GM19025 (cell line): Measurements from ENCODE around the gene GPSM1.

Experiments
- ATAC-seq: cut with Tn5 transposase; IDR thresholded peaks from one replicate; pipeline ENCODE4 v1.9.1; 2021; ENCODE audit warnings: mild to moderate bottlenecking, low read depth, moderate library complexity; ENCODE audit not compliant: unreplicated experiment

GPSM1 gene

GRCh38 chr9:136327304-136327974 lies at the start of gene GPSM1:
Gene GPSM1, plus strand, starts transcription at chr9:136327539. Its CDS starts 157 bp downstream, at chr9:136327696.
- no peak for ATAC-seq

DNA sequence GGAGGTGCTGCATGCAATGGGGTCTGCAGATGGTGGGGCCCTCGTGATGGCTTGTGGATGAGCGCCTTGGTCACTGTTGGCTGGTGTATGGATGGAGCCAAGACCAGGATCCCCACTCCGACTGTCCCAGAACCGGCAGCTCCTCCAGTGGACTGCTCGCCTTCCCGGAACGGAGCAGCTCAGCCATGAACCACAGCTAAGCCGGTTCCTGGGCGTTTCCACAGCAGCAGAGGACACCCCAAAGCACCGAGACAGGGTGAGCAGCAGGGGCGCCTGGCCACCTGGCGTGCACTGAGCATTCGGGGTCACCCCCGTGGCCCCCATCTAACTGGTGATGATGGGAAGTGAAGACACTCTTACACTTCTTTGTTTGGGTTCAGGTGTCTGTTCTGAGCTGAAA lies 49.6 kb upstream of the GPSM1 start:
- ATAC-seq: no peak

- no peak for ATAC-seq
Observed at GRCh38 chr9:136278221-136278620, 49.1 kb upstream of the GPSM1 start.

- no peak for ATAC-seq
Observed at GRCh38 chr9:136278894-136279293, 48.4 kb upstream of the GPSM1 start.

- ATAC-seq: no peak
Observed at GRCh38 chr9:136279471-136279870, 47.9 kb upstream of the GPSM1 start.

DNA sequence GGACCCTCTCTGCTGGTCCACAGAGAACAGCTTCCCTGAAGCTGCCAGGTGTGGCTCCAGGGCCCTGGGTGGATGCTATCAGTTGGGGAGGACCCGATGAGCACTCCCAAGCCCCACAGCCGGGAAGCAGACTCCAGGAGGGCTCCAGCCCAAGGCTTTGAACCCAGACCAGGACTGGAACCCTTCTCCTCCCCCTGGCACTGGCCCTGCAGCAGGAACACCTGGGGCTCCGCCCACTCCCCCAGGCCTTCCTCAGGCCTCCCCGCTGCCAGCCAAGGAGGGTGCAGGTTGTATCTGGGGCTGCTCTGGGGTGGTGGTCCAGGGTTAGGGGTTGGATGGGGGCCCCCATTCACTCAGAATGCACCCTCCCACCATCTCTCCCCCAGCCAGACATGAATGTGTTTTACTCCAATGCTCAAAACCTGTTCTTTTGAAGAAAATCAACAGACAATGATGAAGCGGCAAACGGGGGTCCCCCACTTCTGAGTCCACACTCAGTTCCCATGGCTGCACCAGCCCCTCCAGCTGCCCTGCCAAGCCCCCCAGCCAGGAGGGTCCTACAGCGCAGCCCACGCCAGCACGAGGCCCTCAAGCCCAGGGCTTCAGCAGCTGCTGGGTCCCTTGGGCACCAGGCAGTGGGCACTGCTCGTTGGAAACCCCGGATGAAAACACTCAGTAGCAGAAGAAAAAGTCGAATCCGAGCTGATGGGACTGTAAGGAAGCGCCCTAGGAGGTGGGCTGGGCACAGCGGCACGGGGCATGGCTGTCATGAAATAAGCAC lies 46.6 kb upstream of the GPSM1 start:
- ATAC-seq: no peak

DNA sequence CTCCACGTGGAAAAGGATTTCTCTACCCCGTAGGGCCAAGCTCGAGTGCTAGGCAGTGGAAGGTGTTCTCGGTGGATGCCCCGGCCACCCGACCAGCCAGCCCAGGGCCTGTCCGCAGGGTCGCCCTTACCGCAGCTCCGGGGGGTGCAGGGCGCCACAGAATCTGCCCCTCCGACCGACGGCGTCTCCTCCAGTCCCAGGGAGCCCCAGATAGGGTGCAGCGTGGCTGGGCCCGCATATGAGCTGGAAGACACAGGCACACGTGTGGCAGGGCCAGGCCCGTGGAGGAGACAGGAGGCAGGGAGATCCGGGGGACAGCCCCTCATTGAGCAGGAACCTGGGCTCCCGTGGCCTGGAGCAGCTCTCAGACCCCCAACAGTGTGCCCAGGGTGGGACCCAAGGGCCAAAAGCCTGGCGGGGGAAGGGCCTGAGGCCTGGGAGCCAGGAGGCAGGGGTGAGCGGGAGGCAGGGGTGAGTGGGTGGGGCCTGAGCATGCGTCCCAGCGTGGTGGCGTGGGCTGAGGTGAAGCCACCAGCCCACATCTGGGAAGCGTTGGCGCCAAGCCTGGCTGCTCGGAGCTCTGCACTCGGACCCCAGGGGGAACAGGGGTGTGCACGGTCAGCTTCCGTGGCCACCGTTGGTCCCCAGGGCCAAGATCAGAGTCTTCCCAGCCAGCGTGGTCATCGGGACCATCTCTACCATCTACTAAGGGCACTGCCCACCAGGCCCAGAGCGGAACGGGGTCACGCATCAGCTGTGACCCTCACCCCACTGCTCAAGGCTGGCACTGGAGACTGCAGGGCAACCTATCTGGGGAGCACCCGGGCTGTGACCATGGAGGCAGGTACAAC lies 45.7 kb upstream of the GPSM1 start:
- no peak for ATAC-seq

DNA sequence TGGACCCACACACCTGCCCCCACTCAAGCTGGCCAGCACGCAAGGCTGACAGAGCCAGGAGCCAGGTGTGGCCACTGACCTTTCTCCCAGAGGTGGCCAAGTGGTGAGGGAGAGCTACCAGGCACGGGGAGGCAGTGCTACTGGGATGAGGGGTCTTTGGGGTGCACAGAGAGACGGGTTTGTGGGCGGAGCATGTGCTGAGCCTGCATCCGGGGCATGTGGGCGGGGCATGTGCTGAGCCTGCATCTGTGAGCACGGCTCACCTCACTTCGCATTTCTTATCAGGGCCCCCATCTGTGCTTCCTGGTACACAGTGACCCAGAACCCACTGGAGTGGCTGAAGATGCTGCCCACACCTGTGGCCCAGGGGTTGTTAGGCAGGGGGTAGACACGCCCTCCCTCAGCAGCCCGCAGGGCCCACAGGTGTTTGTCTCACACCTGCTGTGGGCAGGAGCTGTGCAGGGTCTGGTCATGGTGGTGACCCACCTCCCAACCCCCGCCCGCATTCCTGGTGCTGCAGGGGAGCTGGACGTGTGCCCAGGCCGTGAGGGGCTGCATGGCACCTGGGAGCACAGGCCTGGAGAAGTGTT lies 45.0 kb upstream of the GPSM1 start:
- no peak for ATAC-seq

GRCh38 chr9:136283291-136284235 lies 43.8 kb upstream of the GPSM1 start:
- ATAC-seq: peak; percentile 72

GRCh38 chr9:136284311-136284710 lies 43.0 kb upstream of the GPSM1 start:
- ATAC-seq: no peak

DNA sequence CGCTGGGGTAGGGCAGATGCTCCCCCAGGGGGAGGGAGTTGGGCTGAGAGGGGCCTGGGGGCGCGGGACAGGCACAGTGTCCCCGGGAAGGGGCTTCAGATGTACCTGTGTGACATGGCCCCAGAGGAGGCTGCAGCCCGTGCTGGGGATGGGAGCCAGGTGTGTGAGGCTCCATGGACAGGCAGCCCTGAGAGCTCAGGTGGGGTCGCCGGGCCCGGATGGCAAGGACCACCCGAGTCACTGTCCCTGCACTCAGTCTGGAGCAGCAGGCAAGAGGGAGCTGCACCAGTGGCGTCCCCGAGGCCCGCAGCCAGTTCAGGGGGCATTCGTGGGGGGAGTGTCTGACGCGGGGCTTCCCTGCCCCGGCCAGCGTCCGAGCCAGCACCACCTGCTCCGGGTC lies 42.4 kb upstream of the GPSM1 start:
- no peak for ATAC-seq

GRCh38 chr9:136285501-136286358 lies 41.6 kb upstream of the GPSM1 start:
- ATAC-seq: no peak

GRCh38 chr9:136286359-136286986 lies 40.9 kb upstream of the GPSM1 start:
- ATAC-seq: no peak

- no peak for ATAC-seq
Observed at GRCh38 chr9:136286987-136287379, 40.4 kb upstream of the GPSM1 start.

DNA sequence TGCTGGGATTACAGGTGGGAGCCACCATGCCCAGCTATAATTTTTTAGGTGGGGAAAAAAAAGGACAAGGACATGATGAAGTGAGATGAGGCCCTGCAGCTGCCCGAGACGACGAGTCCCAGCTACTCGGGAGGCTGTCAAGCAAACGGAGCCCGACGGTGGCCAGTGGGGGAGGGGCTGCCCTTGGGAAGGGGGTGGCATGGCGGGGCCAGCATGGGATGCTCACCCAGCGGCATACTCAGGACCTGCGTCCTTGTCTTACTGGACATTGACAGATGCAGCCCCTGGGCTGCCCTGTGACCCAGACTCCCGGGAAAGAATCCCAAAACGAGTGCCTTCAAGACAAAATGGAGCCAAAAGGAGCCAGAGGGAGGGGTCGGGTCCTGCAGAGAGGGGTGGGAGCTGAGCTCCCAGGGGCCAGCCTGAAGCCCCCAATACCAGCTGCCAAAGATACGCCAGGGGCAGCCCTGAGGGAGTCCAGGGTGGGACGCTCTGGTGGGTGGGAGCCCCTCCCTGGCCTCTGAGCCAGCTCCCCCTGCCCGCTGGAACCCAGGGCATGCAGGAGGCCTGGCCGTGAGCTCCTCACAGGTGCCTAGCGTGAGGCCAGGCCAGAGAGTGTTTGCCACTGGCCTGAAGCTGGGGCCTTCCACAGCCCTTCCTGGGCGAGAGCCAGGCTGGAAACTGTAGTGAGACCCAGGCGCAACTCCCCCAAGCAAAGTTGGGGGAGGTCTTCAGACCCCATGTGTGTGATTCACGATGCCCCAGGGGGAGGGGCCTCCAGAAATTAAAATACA lies 39.2 kb upstream of the GPSM1 start:
- ATAC-seq: no peak

GRCh38 chr9:136289651-136290507 lies 37.5 kb upstream of the GPSM1 start:
- no peak for ATAC-seq
